HepG2 (cell line): ENCODE measurements around the gene NAT9. TPM values are rescaled to one million over a fixed set of nuclear protein-coding genes. Genes with fewer than 3 reads are reported as not detected.
A peak's percentile ranks its signal among the peaks of the same experiment; 100 is the strongest.

Experiments used
- CCAR2 ChIP-seq: fragments of 200-400 bp; formaldehyde crosslinking; optimal IDR thresholded peaks from 2 replicates; pipeline ENCODE3; 2018; ENCODE audit warnings: low read depth, mild to moderate bottlenecking, low read length, moderate library complexity
- HDAC1 ChIP-seq: sonication (generic); formaldehyde crosslinking; IDR thresholded peaks from 2 replicates; pipeline ENCODE4 v1.5.1; 2020; ENCODE audit warnings: mild to moderate bottlenecking, missing genetic modification reagents
- HNRNPH1 ChIP-seq: fragments of 200-400 bp; formaldehyde crosslinking; optimal IDR thresholded peaks from 2 replicates; pipeline ENCODE3; 2017; ENCODE audit warnings: mild to moderate bottlenecking, low read depth, low read length
- IKZF4 ChIP-seq: sonication (generic); formaldehyde crosslinking; IDR thresholded peaks from 2 replicates; pipeline ENCODE4 v1.5.1; 2020; ENCODE audit warnings: borderline replicate concordance, mild to moderate bottlenecking, low read depth, missing genetic modification reagents; ENCODE audit errors: not compliant biosample characterization
- JUNB ChIP-seq: sonication (generic); formaldehyde crosslinking; IDR thresholded peaks from 2 replicates; pipeline ENCODE4 v1.8.0; 2022; ENCODE audit warnings: missing genetic modification reagents, mild to moderate bottlenecking, borderline replicate concordance
- MTF2 ChIP-seq: sonication (generic); formaldehyde crosslinking; IDR thresholded peaks from 2 replicates; pipeline ENCODE4 v1.5.0; 2020; ENCODE audit warnings: missing genetic modification reagents, borderline replicate concordance
- MXI1 ChIP-seq: IDR thresholded peaks from 3 replicates; pipeline ENCODE4 v1.6.1; 2012; ENCODE audit warnings: low read depth, low read length, inconsistent platforms, borderline replicate concordance
- PCBP1 ChIP-seq: fragments of 200-400 bp; formaldehyde crosslinking; IDR thresholded peaks from 2 replicates; pipeline ENCODE4 v1.6.1; 2017; ENCODE audit warnings: mild to moderate bottlenecking, low read depth, low read length, borderline replicate concordance
- RXRB ChIP-seq: IDR thresholded peaks from 2 replicates; pipeline ENCODE4 v1.6.1; 2016; ENCODE audit warnings: borderline replicate concordance, missing genetic modification reagents, missing compliant biosample characterization
- SETDB1 ChIP-seq: sonication (generic); formaldehyde crosslinking; IDR thresholded peaks from 2 replicates; pipeline ENCODE4 v1.5.1; 2020; ENCODE audit warnings: missing genetic modification reagents, mild to moderate bottlenecking, borderline replicate concordance
- ZFP41 ChIP-seq: sonication (generic); formaldehyde crosslinking; IDR thresholded peaks from 2 replicates; pipeline ENCODE4 v1.4.0; 2020; ENCODE audit warnings: mild to moderate bottlenecking, missing genetic modification reagents, borderline replicate concordance
- ZKSCAN8 ChIP-seq: IDR thresholded peaks from 2 replicates; pipeline ENCODE4 v1.6.1; 2016; ENCODE audit warnings: borderline replicate concordance, missing genetic modification reagents, missing compliant biosample characterization
- ZNF207 ChIP-seq: fragments of 450-650 bp; IDR thresholded peaks from 2 replicates; pipeline ENCODE4 v1.6.1; 2016; ENCODE audit warnings: antibody characterized with exemption, borderline replicate concordance
- ZNF605 ChIP-seq: sonication (generic); formaldehyde crosslinking; IDR thresholded peaks from 2 replicates; pipeline ENCODE4 v1.8.0; 2022; ENCODE audit warnings: mild to moderate bottlenecking, missing genetic modification reagents
- ZNF782 ChIP-seq: sonication (generic); formaldehyde crosslinking; IDR thresholded peaks from 2 replicates; pipeline ENCODE4 v1.4.0; 2020; ENCODE audit warnings: missing genetic modification reagents, mild to moderate bottlenecking, borderline replicate concordance
- ZSCAN22 ChIP-seq: sonication (generic); formaldehyde crosslinking; IDR thresholded peaks from 2 replicates; pipeline ENCODE4 v1.4.0; 2020; ENCODE audit warnings: mild to moderate bottlenecking, missing genetic modification reagents
- polyA plus RNA-seq, 8 experiments: library from polyadenylated mRNA; depleted of rRNA in 3 of 8; stranded (reverse) in 7 of 8; unstranded in 1 of 8; fragments of >200 nt; fragmentation: Illumina TruSeq in 4 of 8; extraction: Trizol in 4 of 8; gene quantifications; 2 replicates each; pipeline versions ENCODE4 v1.2.1 to v1.2.3, GENCODE V29; 2011 to 2016; ENCODE audit warnings: low read depth in 4 of 8, missing spikeins in 1 of 8, mixed read lengths in 1 of 8; ENCODE audit not compliant: insufficient read depth in 1 of 8
- total RNA-seq, 5 experiments: library from RNA; depleted of rRNA; stranded (reverse); fragments of >200 nt; fragmentation: Illumina TruSeq; extraction: Trizol; gene quantifications; 2 replicates each; pipeline ENCODE4 v1.2.3, GENCODE V29; 2016; ENCODE audit warnings: low read depth in 1 of 5
- TF ChIP-seq, protein P1 (sequence below): sonication (generic); formaldehyde crosslinking; IDR thresholded peaks from 2 replicates; pipeline ENCODE4 v1.4.0; 2020; ENCODE audit warnings: missing genetic modification reagents
- TF ChIP-seq, protein P2 (sequence below): IDR thresholded peaks from 2 replicates; pipeline ENCODE4 v1.6.1; 2012; ENCODE audit warnings: inconsistent platforms
- TF ChIP-seq, protein P3 (sequence below): sonication (generic); formaldehyde crosslinking; IDR thresholded peaks from 2 replicates; pipeline ENCODE4 v1.8.1; 2023; ENCODE audit warnings: mild to moderate bottlenecking, missing genetic modification reagents, borderline replicate concordance
- TF ChIP-seq, protein P4 (sequence below): IDR thresholded peaks from 2 replicates; pipeline ENCODE4 v1.6.1; 2016

The NAT9 gene
- total and polyA plus RNA-seq, 2 of the 13 experiments (the other 11 are each of a cell fraction or from before 2014, with no cell fraction given) = 39.7 to 44.2 TPM

DNA sequence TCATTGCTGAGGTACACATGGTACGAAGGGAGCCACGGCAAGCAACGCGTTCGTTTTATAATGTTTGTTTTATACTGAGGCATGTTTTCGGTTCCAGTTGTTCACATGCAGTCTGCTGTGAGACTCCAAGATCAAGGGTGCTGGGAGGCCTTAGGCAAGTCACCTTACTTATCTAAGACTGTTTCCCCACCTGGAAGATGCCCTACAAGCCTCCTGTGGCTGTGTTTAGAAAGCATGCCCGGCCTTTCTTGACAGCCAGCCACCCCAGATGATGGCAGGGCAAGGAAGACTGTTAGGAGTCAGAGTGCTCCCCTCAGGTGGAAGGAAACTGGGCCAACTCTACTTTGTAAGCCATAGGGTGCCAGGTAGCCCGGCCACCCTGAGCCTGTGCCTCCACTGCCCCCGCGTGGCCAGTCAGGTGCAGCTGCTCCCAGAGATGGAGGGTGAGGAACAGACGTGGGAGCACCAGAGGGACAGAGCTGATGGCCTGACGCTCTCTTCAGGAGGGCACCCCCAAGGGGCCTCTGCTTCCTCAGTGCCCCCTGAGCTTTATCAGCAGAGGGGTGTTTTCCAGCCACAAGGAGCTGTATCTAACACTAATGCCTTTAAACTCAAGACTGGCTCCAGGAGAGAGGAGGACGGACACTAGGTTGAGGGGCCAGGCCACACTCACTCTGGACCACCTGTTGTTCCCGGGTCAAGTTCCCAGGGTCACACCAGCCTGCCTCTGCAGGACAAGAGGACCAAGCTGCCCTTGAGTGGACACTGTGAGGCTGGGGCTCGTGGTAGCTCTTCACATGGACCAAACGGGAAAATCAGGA is 5.4 kb downstream of the NAT9 start (continued):
- TF ChIP-seq RXRB = peak; percentile 70; the same call in 1 of the 2 replicates
- TF ChIP-seq PCBP1 = no peak
- TF ChIP-seq JUNB (CRISPR knock-in tag) = no peak
- no peak for TF ChIP-seq ZNF207
- TF ChIP-seq, protein P1, sequence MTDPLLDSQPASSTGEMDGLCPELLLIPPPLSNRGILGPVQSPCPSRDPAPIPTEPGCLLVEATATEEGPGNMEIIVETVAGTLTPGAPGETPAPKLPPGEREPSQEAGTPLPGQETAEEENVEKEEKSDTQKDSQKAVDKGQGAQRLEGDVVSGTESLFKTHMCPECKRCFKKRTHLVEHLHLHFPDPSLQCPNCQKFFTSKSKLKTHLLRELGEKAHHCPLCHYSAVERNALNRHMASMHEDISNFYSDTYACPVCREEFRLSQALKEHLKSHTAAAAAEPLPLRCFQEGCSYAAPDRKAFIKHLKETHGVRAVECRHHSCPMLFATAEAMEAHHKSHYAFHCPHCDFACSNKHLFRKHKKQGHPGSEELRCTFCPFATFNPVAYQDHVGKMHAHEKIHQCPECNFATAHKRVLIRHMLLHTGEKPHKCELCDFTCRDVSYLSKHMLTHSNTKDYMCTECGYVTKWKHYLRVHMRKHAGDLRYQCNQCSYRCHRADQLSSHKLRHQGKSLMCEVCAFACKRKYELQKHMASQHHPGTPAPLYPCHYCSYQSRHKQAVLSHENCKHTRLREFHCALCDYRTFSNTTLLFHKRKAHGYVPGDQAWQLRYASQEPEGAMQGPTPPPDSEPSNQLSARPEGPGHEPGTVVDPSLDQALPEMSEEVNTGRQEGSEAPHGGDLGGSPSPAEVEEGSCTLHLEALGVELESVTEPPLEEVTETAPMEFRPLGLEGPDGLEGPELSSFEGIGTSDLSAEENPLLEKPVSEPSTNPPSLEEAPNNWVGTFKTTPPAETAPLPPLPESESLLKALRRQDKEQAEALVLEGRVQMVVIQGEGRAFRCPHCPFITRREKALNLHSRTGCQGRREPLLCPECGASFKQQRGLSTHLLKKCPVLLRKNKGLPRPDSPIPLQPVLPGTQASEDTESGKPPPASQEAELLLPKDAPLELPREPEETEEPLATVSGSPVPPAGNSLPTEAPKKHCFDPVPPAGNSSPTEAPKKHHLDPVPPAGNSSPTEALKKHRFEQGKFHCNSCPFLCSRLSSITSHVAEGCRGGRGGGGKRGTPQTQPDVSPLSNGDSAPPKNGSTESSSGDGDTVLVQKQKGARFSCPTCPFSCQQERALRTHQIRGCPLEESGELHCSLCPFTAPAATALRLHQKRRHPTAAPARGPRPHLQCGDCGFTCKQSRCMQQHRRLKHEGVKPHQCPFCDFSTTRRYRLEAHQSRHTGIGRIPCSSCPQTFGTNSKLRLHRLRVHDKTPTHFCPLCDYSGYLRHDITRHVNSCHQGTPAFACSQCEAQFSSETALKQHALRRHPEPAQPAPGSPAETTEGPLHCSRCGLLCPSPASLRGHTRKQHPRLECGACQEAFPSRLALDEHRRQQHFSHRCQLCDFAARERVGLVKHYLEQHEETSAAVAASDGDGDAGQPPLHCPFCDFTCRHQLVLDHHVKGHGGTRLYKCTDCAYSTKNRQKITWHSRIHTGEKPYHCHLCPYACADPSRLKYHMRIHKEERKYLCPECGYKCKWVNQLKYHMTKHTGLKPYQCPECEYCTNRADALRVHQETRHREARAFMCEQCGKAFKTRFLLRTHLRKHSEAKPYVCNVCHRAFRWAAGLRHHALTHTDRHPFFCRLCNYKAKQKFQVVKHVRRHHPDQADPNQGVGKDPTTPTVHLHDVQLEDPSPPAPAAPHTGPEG (CRISPR knock-in tag) = no peak
- no peak for TF ChIP-seq SETDB1 (CRISPR knock-in tag)
- TF ChIP-seq CCAR2 = no peak
- 0 out of 2 replicates have a peak, but pooled peaks have one; percentile 3 for TF ChIP-seq ZNF782 (CRISPR knock-in tag)
- no peak for TF ChIP-seq HNRNPH1
- TF ChIP-seq, protein P2, sequence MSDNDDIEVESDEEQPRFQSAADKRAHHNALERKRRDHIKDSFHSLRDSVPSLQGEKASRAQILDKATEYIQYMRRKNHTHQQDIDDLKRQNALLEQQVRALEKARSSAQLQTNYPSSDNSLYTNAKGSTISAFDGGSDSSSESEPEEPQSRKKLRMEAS = peak; percentile 44; the same call in 1 of the 2 replicates
- TF ChIP-seq MTF2 (CRISPR knock-in tag) = 0 out of 2 replicates have a peak, but pooled peaks have one; percentile 24
- 0 out of 2 replicates have a peak, but pooled peaks have one; percentile 53 for TF ChIP-seq ZKSCAN8 (CRISPR knock-in tag)
- no peak for TF ChIP-seq IKZF4 (CRISPR knock-in tag)
- TF ChIP-seq, protein P3, sequence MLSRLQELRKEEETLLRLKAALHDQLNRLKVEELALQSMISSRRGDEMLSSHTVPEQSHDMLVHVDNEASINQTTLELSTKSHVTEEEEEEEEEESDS (CRISPR knock-in tag) = 0 out of 2 replicates have a peak, but pooled peaks have one; percentile 39
- TF ChIP-seq ZNF605 (CRISPR knock-in tag) = peak; percentile 8; the same call in 1 of the 2 replicates
- TF ChIP-seq ZFP41 (CRISPR knock-in tag) = peak; percentile 78
- no peak for TF ChIP-seq HDAC1 (CRISPR knock-in tag)
- TF ChIP-seq MXI1 = peak; percentile 47; the same call in 2 of the 3 replicates
- TF ChIP-seq, protein P4, sequence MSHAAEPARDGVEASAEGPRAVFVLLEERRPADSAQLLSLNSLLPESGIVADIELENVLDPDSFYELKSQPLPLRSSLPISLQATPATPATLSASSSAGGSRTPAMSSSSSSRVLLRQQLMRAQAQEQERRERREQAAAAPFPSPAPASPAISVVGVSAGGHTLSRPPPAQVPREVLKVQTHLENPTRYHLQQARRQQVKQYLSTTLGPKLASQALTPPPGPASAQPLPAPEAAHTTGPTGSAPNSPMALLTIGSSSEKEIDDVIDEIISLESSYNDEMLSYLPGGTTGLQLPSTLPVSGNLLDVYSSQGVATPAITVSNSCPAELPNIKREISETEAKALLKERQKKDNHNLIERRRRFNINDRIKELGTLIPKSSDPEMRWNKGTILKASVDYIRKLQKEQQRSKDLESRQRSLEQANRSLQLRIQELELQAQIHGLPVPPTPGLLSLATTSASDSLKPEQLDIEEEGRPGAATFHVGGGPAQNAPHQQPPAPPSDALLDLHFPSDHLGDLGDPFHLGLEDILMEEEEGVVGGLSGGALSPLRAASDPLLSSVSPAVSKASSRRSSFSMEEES = no peak; the same call in 1 of the 2 replicates
- TF ChIP-seq ZSCAN22 (CRISPR knock-in tag) = no peak
